Endodermal cell (in vitro differentiated cells): Measurements from ENCODE around the gene SH3BP5. TPM values are rescaled to one million over a fixed set of nuclear protein-coding genes. Genes with fewer than 3 reads are reported as not detected.

Experiments
- DNase-seq: peaks from one replicate; pipeline ENCODE4 v3.0.0-alpha.2; 2017
- H3K27ac ChIP-seq: 2 replicates; pipeline ENCODE4 v1.5.1; 2013; ENCODE audit warnings: mild to moderate bottlenecking, low read depth, low read length, moderate library complexity
- H3K27me3 ChIP-seq: 2 replicates; pipeline ENCODE4 v1.6.1; 2013; ENCODE audit warnings: mild to moderate bottlenecking, low read length, moderate library complexity; ENCODE audit not compliant: insufficient read depth, control insufficient read depth, poor library complexity, severe bottlenecking
- H3K36me3 ChIP-seq: 2 replicates; pipeline ENCODE4 v1.7.0; 2013; ENCODE audit warnings: mild to moderate bottlenecking, low read length, moderate library complexity; ENCODE audit not compliant: control insufficient read depth, insufficient read depth
- H3K4me1 ChIP-seq: one replicate; pipeline ENCODE4 v1.7.0; 2013; ENCODE audit warnings: low read length; ENCODE audit not compliant: control insufficient read depth, insufficient read depth
- H3K4me3 ChIP-seq: 2 replicates; pipeline ENCODE4 v1.5.1; 2013; ENCODE audit warnings: mild to moderate bottlenecking, low read length, moderate library complexity
- H3K9ac ChIP-seq: 2 replicates; pipeline ENCODE4 v1.6.1; 2013; ENCODE audit warnings: mild to moderate bottlenecking, low read length, moderate library complexity; ENCODE audit not compliant: poor library complexity, severe bottlenecking; ENCODE audit errors: extremely low read depth
- H3K9me3 ChIP-seq: 2 replicates; pipeline ENCODE4 v1.6.1; 2013; ENCODE audit warnings: mild to moderate bottlenecking, low read length, moderate library complexity; ENCODE audit not compliant: control insufficient read depth
- H3K27ac Mint-ChIP-seq: 2 replicates; pipeline ENCODE4 v1.8.0; 2020; ENCODE audit warnings: mixed read lengths
- H3K27me3 Mint-ChIP-seq: 2 replicates; pipeline ENCODE4 v1.8.0; 2021; ENCODE audit warnings: mild to moderate bottlenecking, mixed read lengths; ENCODE audit not compliant: insufficient read depth
- H3K36me3 Mint-ChIP-seq: 2 replicates; pipeline ENCODE4 v1.8.0; 2020; ENCODE audit warnings: low read depth, mixed read lengths
- H3K4me1 Mint-ChIP-seq: 2 replicates; pipeline ENCODE4 v1.8.0; 2020; ENCODE audit warnings: mixed read lengths
- H3K4me3 Mint-ChIP-seq: 2 replicates; pipeline ENCODE4 v1.8.0; 2020; ENCODE audit warnings: mild to moderate bottlenecking, moderate library complexity, mixed read lengths
- H3K9me3 Mint-ChIP-seq: 2 replicates; pipeline ENCODE4 v1.8.0; 2020; ENCODE audit warnings: mild to moderate bottlenecking, mixed read lengths
- WGBS, 2 experiments: methylation state at CpG; one replicate each; pipeline versions ENCODE4 v1.1.5 to v1.1.7; 2013; ENCODE audit warnings: missing lambda C conversion rate in 2 of 2, mixed read lengths in 1 of 2; ENCODE audit not compliant: insufficient coverage in 1 of 2, insufficient read length in 1 of 2; 5-methylcytosine and 5-hydroxymethylcytosine counted together
- total RNA-seq, 2 donors: library from RNA; stranded (reverse); fragmentation: NEBNext Ultra II Directional in 1 of 2; extraction: Animal tissue kit (Norgen Biotek cat#: 25700) in 1 of 2; gene quantifications; 2 replicates in 1 of 2; 3 replicates in 1 of 2; pipeline ENCODE4 v1.2.1, GENCODE V29; 2021
- TF ChIP-seq, protein P1 (sequence below): fragments of 200-600 bp; sonication (generic); conservative IDR thresholded peaks from 2 replicates; pipeline ENCODE4 v1.5.0; 2021; ENCODE audit warnings: antibody characterized with exemption, mild to moderate bottlenecking

SH3BP5 gene
- total RNA-seq, 2 donors from 2014 or later = 25.8 to 30.3 TPM

DNA sequence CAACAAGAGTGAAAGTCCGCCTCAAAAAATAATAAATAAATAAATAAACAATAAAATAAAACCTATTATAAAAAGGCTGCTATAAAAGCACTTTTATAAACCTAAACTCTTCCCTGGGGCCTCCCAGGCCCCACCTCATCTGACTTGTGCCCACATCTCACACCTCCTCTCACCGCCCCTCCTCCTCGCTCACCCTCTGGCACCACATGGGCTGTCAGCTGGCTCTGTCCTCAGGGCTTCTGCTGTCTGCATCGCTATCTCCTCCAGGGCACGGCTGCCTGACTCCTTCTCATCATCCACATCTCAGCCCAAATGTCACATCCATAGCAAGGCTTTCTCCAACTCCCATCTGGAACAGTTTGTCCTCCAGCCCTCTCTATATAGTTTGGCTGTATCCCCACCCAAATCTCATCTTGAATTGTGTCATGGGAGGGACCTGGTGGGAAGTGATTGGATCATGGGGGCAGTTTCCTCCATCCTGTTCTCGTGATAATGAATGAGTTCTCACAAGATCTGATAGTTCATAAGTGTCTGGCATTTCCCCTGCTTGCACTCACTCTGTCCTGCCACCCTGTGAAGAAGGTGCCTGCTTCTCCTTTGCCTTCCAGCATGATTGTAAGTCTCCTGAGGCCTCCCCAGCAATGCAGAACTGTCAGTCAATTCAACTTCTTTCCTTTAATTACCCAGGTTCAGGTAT lies 8.8 kb upstream of the SH3BP5 start:
- Mint-ChIP-seq H3K4me3 (no peak overlapping the region), H3K9me3 (no peaks in the 10 kb centered on the region)
- WGBS, 2 experiments = 90 to 100% methylated on average over 3 to 5 of the region's 6 CpGs

DNA sequence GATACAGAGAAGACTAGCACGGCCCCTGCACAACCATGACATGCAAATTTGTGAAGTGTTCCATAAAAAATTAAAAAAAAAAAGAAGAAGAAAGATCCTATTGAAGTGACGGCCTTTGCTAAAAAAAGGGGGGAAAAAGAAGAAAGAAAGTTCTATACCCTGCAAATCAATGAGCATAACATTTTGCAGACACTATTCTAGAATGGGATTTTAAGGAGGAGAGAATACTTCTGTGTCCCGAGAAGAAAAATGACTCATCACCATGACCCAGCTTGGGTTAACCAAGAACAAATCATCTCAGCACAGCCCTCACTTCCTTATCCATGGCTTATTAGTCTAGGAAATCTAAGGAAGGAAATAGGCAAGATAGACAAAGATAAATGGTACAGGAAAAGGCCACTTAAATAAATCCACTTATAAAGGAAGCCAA lies 7.4 kb upstream of the SH3BP5 start:
- Mint-ChIP-seq H3K9me3 (no peaks in the 10 kb centered on the region), H3K4me1 (peaks cover 3% of the 10 kb centered on the region), H3K27me3 (peaks cover 5% of the 10 kb centered on the region), H3K27ac (no peak overlapping the region), H3K36me3 (no peaks in the 10 kb centered on the region), H3K4me3 (no peak overlapping the region)
- H3K27me3 ChIP-seq = no peaks in the 10 kb centered on the region
- no peak overlapping the region for H3K27ac ChIP-seq
- no peaks in the 10 kb centered on the region for H3K9me3 ChIP-seq
- H3K36me3 ChIP-seq = no peaks in the 10 kb centered on the region
- H3K4me1 ChIP-seq = no peaks in the 10 kb centered on the region
- no peak overlapping the region for H3K4me3 ChIP-seq
- WGBS, 2 experiments = 95 to 100% methylated on average over 1 to 2 of the region's 3 CpGs
- no peak for DNase-seq
- H3K9ac ChIP-seq = no peak overlapping the region
- TF ChIP-seq, protein P1, sequence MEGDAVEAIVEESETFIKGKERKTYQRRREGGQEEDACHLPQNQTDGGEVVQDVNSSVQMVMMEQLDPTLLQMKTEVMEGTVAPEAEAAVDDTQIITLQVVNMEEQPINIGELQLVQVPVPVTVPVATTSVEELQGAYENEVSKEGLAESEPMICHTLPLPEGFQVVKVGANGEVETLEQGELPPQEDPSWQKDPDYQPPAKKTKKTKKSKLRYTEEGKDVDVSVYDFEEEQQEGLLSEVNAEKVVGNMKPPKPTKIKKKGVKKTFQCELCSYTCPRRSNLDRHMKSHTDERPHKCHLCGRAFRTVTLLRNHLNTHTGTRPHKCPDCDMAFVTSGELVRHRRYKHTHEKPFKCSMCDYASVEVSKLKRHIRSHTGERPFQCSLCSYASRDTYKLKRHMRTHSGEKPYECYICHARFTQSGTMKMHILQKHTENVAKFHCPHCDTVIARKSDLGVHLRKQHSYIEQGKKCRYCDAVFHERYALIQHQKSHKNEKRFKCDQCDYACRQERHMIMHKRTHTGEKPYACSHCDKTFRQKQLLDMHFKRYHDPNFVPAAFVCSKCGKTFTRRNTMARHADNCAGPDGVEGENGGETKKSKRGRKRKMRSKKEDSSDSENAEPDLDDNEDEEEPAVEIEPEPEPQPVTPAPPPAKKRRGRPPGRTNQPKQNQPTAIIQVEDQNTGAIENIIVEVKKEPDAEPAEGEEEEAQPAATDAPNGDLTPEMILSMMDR = no peak

More for the DNA sequence above, 8.8 kb upstream of the SH3BP5 start:
- Histone ChIP-seq H3K27me3 (no peaks in the 10 kb centered on the region), H3K9me3 (no peaks in the 10 kb centered on the region), H3K4me1 (no peaks in the 10 kb centered on the region), H3K36me3 (no peaks in the 10 kb centered on the region), H3K27ac (no peak overlapping the region), H3K9ac (no peak overlapping the region), H3K4me3 (no peak overlapping the region)
- no peak for DNase-seq
- H3K27ac Mint-ChIP-seq = no peak overlapping the region
- peaks cover 3% of the 10 kb centered on the region for H3K4me1 Mint-ChIP-seq
- TF ChIP-seq, protein P1 = no peak
- H3K36me3 Mint-ChIP-seq = no peaks in the 10 kb centered on the region
- H3K27me3 Mint-ChIP-seq = peaks cover 4% of the 10 kb centered on the region

DNA sequence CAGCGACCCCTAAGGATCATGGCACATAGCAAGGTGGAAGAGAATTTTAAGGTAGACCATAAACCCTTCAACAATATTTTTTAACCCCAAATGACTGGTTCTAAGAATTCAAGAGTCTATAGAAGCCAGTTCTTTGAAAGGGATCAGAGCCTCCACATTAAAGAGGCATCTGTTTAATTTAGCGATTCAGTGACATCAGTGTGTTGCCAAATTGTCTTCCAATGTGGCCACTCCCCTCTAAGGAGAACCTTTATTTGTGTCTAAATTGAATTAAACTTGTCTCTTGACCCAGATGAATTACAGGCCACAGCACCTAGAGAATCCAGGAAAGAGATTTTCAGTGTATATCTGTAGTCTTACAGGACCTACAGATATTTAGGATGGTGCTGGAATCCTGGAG lies 6.6 kb upstream of the SH3BP5 start:
- H3K27me3 ChIP-seq = no peaks in the 10 kb centered on the region
- no peaks in the 10 kb centered on the region for H3K4me1 ChIP-seq
- H3K9me3 ChIP-seq = no peaks in the 10 kb centered on the region
- WGBS, 2 experiments = 80 to 92% methylated on average over 1 to 2 of the region's 2 CpGs
- no peaks in the 10 kb centered on the region for H3K36me3 ChIP-seq
- no peak overlapping the region for H3K4me3 ChIP-seq
- peaks cover 3% of the 10 kb centered on the region for H3K4me1 Mint-ChIP-seq
- H3K9ac ChIP-seq = no peak overlapping the region
- no peaks in the 10 kb centered on the region for H3K36me3 Mint-ChIP-seq
- no peak for DNase-seq
- TF ChIP-seq, protein P1 = no peak
- no peak overlapping the region for H3K4me3 Mint-ChIP-seq
- H3K27ac Mint-ChIP-seq = no peak overlapping the region
- no peaks in the 10 kb centered on the region for H3K9me3 Mint-ChIP-seq
- H3K27ac ChIP-seq = no peak overlapping the region
- peaks cover 6% of the 10 kb centered on the region for H3K27me3 Mint-ChIP-seq
